ENCODE results near the gene RPL14.
"Not testable (repeated sequence)": the region's sequence is repeated elsewhere in the genome, so short reads cannot be mapped to it uniquely, and the experiment has no call there.

The RPL14 gene

GRCh38 chr3:40456940-40457823, at the start of gene RPL14:
RPL14 (plus strand) TSS chr3:40457339; CDS start chr3:40457472, 133 bp downstream.
- peak; percentile 74 to 97 (median 94) for DNase-seq

DNA sequence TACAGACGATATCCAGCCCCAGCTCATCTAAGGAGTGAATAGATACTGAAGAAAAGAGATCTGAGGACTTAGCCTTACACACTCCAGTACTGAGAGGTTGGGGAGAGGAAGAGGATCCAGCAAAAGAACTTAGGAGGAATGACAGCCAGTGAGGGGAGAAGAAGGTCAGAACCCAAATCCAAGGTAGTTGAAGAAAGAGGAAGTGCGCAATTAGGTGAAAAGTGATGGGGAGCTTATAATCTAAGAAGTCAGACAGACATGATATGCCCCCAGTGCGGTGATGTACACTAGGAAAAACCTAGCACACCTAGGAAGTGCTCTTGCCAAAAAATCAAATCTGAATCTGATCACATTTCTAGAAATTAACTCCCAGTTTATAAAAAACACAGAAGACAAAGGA, 49.5 kb upstream of the RPL14 start:
- no peak for DNase-seq

- DNase-seq = no peak
Measured at GRCh38 chr3:40414270-40414669, 42.9 kb upstream of the RPL14 start.

- DNase-seq = no peak
Measured at GRCh38 chr3:40417845-40418543, 39.1 kb upstream of the RPL14 start.

GRCh38 chr3:40422861-40423260, 34.3 kb upstream of the RPL14 start:
- DNase-seq = no peak

DNA sequence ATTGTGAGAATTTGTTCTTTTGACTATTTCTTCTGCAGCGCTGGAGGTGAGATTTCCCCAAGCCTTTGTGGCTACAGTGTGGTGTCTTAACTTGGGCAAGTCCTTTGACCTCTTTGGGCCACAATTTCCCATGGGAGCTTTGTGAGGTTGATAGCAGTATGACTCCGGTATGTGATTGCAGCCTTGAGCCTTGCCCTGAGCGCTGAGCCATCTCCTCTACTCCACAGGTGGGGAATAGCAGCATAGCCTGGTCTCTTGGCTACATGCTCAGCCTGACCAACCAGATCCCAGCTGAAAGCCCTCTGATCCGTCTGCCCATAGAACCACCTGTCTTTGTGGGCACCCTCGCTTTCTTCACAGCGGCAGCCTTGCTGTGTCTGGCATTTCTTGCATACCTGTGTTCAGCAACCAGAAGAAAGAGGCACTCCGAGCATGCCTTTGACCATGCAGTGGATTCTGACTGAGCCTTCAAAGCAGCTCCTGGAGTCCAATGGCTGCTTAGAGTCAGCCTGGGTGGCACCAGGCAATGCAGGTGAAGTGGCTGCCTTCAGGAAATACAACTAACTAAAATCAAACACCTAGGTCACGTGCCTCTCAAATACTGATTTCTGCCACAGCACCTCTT, 30.0 kb upstream of the RPL14 start:
- no peak for DNase-seq

DNA sequence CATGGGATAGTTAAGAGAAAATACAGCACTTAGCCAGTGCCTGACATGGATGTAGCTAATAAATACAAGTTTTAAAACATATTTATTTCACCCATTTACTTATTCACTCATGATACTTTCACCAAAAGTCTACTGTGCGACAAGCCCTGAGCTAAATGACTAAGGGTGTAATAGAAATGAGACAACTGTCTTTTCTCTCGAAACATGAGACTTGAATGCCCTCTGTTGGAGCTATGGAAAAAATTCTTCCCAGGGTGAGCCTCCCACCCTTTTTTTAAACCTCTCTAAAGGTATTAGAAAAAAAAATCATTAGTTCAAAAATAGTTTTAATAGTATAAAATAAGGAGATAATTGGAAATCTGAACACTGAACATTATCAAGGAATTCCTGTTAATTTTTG, 24.3 kb upstream of the RPL14 start:
- no peak for DNase-seq

DNA sequence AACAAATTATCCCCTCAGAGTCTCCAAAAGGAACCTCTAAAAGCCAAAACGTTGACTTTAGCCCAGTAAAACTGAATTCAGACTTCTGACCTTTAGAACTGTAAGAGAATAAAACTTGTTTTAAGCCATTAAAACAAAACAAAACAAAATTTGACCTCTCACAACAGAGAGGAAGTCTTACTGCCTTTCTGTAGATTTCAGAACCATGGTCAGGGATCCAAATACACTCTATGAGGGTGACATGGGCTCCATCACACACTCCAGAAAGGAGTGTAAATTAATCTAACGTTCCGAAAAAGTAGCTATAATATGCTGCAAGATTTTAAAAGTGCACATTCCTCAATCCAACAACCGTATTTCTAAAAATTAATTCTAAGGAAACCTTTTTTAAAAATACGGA, 19.2 kb upstream of the RPL14 start:
- DNase-seq = no peak

DNA sequence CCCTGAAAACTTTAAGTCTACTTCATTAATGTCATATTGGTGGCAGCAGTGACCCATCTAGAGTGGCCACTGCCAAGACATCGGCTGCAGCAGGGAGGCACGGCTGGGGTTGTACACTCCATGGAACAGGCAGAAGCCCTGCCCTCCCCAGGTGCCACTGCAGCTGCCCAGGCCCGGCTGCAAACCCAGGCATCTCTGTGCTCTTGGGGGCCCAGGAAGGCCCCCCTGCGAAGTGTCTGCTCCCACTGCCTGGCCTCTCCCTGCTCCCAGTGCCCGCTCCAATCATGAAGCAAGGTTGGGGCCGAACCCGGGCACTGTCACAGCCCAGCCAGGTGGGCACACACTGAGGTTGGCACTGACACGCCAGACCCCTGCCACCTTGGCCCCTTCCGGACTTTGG, 12.1 kb upstream of the RPL14 start:
- no peak for DNase-seq

DNA sequence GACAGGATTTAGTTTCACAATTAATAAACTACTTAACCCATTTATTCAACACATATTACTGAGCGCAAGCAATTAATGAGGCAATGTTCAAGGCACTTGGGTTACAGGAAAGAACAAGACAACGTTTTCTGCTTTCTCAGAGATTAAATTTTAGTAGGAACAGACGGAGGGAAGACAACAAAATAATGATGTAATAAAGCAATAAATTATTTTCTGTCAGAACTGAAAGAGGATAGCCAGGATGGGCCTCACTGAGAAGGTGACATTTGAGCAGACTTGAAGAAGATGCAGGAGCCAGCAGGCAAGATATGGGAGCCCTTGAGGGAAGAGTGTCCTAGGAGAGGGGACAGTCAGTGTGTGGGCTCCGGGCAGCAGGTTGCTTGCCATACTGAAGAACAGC, 11.3 kb upstream of the RPL14 start:
- no peak for DNase-seq

- DNase-seq = peak in 7 of 58 donors; percentile 1 to 64 (median 7)
Measured at GRCh38 chr3:40450438-40450837, 6.7 kb upstream of the RPL14 start.

DNA sequence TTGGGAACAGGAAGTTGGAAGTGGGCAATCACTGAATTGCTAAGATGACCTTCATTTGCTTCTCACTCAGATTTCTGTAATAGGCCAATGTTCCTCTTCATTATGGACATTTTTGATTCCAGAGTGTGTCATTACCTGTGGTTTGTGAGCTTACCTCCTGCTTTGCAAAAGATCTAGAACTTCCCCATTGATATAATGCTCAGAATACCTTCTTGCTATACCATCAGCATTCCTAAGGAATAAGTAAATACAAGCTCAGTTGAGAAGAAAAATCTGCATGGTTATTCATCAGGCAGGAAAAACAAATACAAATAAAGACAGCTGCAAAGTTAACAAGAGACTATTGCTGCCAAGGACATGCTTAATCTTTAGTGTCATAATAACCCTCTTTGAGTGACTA, 5.6 kb upstream of the RPL14 start:
- no peak for DNase-seq

- DNase-seq = no peak
Measured at GRCh38 chr3:40452057-40452456, 5.1 kb upstream of the RPL14 start.

DNA sequence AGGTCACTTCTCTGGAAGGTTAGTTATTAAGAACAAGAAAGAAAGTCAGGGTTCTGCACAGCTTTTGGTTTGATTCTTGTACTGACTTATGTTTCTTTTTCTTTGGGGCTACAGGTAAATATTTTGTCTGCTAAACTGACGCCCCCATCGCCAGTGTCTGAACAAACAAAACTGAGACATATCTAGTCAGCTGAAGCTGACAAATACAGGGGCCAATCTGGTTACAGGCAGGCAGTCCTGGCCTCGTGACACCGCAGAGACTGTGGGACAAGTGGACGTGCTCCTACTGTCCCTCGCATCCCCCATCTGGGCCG, 4.6 kb upstream of the RPL14 start:
- peak in 2 of 58 donors; percentile 66 to 83 for DNase-seq

DNA sequence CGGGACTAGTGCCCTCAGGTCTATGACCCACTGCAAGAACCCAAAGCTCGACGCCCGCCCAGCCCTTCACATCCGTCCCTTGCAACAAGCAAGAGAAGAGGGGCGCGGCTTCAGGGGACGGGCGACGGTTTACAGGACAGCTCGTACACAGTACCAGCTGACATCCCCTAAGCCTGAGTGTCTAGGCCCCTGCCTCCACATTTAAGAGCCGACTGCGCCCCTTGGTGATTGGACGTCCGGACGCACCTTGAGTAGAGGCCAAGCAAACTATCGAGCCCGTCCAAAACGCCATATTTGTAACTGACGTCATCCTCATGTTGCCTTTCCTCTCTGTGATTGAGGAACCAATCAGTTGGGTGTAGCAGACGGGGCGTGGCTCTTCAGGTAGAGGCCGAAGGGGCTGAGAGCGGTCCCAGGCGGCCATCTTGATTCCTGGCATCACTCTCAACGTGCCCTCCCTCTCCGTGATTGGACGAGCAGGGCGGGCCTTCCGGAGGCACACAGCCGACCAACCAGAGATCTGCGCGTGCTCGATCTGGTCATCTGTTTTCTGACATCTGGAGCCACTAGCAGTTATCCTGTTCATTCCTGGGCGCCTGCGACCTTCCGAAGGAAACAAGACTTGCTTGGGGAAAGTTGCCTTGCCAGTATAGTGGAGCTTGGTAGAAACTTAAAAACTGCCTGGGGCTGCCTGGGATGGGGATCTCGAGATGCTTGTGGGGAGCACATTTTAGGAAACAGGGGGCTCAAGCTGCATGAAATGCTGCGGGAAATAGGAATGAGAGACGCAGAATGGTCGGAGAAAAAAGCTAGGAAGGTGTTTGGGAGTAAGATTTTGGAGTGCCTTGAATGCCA, 4.0 kb upstream of the RPL14 start:
- peak; percentile 84 to 99 (median 96) for DNase-seq

DNA sequence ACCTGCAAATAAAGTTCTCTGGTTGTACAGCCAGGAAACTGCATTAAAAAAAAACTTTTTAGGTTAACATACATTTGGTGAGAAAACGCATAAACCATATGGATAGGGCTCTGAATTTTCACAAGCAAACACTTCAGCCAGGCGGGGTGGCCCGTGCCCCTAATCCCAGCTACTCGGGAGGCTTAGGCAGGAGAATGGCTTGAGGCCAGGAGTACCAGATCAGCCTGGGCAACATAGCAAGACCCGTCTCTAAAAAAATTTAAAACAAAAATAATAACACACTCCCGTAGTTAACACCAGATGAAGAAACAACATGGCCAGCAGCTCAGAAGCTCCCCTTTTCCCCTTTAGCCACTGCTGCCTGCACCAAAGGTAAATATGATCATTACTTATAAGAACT, 3.2 kb upstream of the RPL14 start:
- no peak for DNase-seq

GRCh38 chr3:40455328-40455727, 1.8 kb upstream of the RPL14 start:
- DNase-seq = no peak

DNA sequence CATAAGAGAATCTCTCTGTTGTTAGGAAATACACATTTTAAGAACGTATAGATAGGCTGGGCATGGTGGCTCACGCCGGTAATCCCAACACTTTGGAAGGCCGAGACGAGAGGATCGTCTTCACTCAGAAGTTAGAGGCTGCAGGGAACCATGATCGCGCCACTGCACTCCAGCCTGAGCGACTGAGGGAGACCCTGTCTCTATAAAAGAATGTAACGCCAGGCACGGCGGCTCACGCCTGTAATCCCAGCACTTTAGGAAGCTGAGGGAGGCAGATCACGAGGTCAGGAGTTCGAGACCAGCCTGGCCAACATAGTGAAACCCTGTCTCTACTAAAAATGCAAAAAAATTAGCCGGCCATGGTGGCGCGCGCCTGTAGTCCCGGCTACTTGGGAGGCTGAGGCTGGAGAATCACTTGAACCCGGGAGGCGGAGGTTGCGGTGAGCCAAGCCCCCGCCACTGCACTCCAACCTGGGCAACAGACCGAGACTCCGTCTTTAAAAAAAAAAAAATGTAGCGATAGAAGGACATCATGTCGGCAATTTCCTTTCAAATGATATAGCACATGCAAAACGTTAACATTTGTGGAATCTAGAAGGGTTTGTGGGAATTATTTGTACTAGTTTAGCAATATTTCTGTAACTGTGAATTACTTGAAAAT, 730 bp upstream of the RPL14 start:
- DNase-seq = no peak

DNA sequence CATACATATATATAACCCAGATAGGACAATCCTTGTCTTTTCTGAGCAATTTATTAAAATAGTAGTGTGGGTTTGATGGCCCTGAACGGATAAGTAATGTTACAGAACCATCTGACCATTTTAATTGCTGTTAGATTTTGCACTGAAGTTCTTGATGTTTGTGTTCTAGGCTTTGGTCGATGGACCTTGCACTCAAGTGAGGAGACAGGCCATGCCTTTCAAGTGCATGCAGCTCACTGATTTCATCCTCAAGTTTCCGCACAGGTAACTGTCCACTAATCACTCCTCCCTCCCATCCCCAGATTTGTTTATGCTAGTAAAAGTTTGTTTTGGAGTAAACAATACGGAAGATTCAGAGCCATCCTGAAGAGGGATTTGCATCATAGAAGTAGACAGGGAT, 1.3 kb downstream of the RPL14 start:
- DNase-seq = no peak

- not testable (repeated sequence) for DNase-seq
Measured at GRCh38 chr3:40460481-40460880, 3.3 kb downstream of the RPL14 start.

DNA sequence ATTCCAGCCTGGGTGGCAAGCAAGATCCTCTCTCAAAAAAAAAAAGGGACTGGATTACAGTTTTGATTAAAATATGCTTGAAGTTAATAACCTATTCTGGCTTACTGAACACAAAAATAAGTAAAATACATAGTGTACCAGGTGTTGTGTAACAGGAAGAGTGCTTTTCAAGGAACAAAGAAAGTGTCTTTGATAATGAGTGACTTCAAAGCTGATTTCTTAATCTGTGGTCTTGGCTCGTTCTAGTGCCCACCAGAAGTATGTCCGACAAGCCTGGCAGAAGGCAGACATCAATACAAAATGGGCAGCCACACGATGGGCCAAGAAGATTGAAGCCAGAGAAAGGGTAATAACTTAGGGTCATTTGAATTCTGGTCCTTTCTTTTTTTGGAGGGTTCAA, 4.0 kb downstream of the RPL14 start:
- no peak for DNase-seq

All from anterior cingulate cortex (tissue), 58 donors.